Left lung (tissue), 10 donors: ENCODE results near the gene NTN4. TPM values are rescaled to one million over a fixed set of nuclear protein-coding genes. Genes with fewer than 3 reads are reported as not detected.

ENCODE experiments used
- ATAC-seq: fragments of 200-7000 bp; cut with Tn5 transposase; one replicate; pipeline ENCODE4 v1.9.1; 2020; ENCODE audit warnings: moderate library complexity
- DNase-seq, 4 donors: peaks; one replicate each; pipeline ENCODE4 v3.0.0-alpha.2; 2013 to 2020
- H3K27ac ChIP-seq, 2 donors: fragments of 200-600 bp; sonication (generic) in 1 of 2; one replicate each; pipeline versions ENCODE4 v1.5.0 to v1.8.0; 2020 to 2021
- H3K27me3 ChIP-seq, 2 donors: fragments of 200-600 bp; sonication (generic) in 1 of 2; one replicate each; pipeline versions ENCODE4 v1.5.0 to v1.8.0; 2020 to 2021
- H3K36me3 ChIP-seq, 2 donors: fragments of 200-600 bp; sonication (generic) in 1 of 2; one replicate each; pipeline versions ENCODE4 v1.5.0 to v1.8.0; 2020 to 2021
- H3K4me1 ChIP-seq, 2 donors: fragments of 200-600 bp; one replicate each; pipeline ENCODE4 v1.8.0; 2021
- H3K4me3 ChIP-seq, 2 donors: fragments of 200-600 bp; sonication (generic) in 1 of 2; one replicate each; pipeline versions ENCODE4 v1.5.0 to v1.8.0; 2020 to 2021; ENCODE audit warnings: mild to moderate bottlenecking in 1 of 2
- H3K9me3 ChIP-seq, 2 donors: fragments of 200-600 bp; sonication (generic) in 1 of 2; one replicate each; pipeline versions ENCODE4 v1.5.0 to v1.8.0; 2020 to 2021
- CTCF ChIP-seq, 2 donors: fragments of 200-600 bp; sonication (generic) in 1 of 2; IDR thresholded peaks; one replicate each; pipeline versions ENCODE4 v1.5.0 to v1.8.0; 2021; ENCODE audit warnings: antibody characterized with exemption in 2 of 2
- intact Hi-C, 2 donors: fragments of 100-400 bp; cut with DNase I; formaldehyde crosslinking; loops; one replicate each; pipeline versions ENCODE4 v1.11.2 to v1.14.2; 2022
- polyA plus RNA-seq, 6 donors: library from polyadenylated mRNA; unstranded; fragments of 120-200 nt; gene quantifications; one replicate each; pipeline ENCODE4 v1.2.1, GENCODE V29; 2013; ENCODE audit not compliant: insufficient read length in 6 of 6
- total RNA-seq, 2 donors: library from RNA; stranded (reverse); fragmentation: NEBNext Ultra II Directional; extraction: Animal tissue kit (Norgen Biotek cat#: 25700); gene quantifications; one replicate each; pipeline ENCODE4 v1.2.1, GENCODE V29; 2021
- donor health status: DM: no; HTN: yes; CAD: no.
- donor health status: DM: no; HTN: no; CAD: no.

Gene NTN4
- total and polyA plus RNA-seq, 8 donors, result 22.6 to 81.5 (median 34.1) TPM

GRCh38 chr12:95762123-95762785 lies 28.3 kb downstream of the NTN4 start:
- no peaks in the 10 kb centered on the region for H3K36me3 ChIP-seq
- H3K4me3 ChIP-seq, result no peak overlapping the region
- H3K27me3 ChIP-seq, result no peaks in the 10 kb centered on the region
- no peak for TF ChIP-seq CTCF (IDR thresholded peaks at IDR 0.05)
- peak overlapping the region in 1 of 2 donors; percentile 10 for H3K27ac ChIP-seq
- intact Hi-C loops, result no loop called here
- peaks cover 0 to 3% of the 10 kb centered on the region in 2 donors for H3K4me1 ChIP-seq
- H3K9me3 ChIP-seq, result no peaks in the 10 kb centered on the region
- ATAC-seq, result peak; percentile 85
- no peak for DNase-seq

- Histone ChIP-seq H3K9me3 (no peaks in the 10 kb centered on the region), H3K36me3 (no peaks in the 10 kb centered on the region), H3K27ac (no peak overlapping the region), H3K4me1 (peaks cover 3% of the 10 kb centered on the region in 2 donors), H3K27me3 (no peaks in the 10 kb centered on the region), H3K4me3 (no peak overlapping the region)
- no peak for TF ChIP-seq CTCF (IDR thresholded peaks at IDR 0.05)
- DNase-seq (no peak), ATAC-seq (no peak)
- intact Hi-C loops, result no loop called here
These were observed 30.2 kb downstream of the NTN4 start for GRCh38 chr12:95760371-95760770.

GRCh38 chr12:95759718-95760117 lies 30.8 kb downstream of the NTN4 start:
- Histone ChIP-seq H3K4me3 (no peak overlapping the region), H3K4me1 (peaks cover 3 to 5% of the 10 kb centered on the region in 2 donors), H3K36me3 (no peaks in the 10 kb centered on the region), H3K9me3 (no peaks in the 10 kb centered on the region), H3K27ac (no peak overlapping the region), H3K27me3 (no peaks in the 10 kb centered on the region)
- DNase-seq (no peak), ATAC-seq (no peak)
- intact Hi-C loops, result no loop called here
- no peak for TF ChIP-seq CTCF (IDR thresholded peaks at IDR 0.05)

- H3K27me3 ChIP-seq, result no peaks in the 10 kb centered on the region
- no peak for TF ChIP-seq CTCF (IDR thresholded peaks at IDR 0.05)
- no peaks in the 10 kb centered on the region for H3K36me3 ChIP-seq
- no peaks in the 10 kb centered on the region for H3K9me3 ChIP-seq
- no peak overlapping the region for H3K27ac ChIP-seq
- H3K4me3 ChIP-seq, result no peak overlapping the region
- intact Hi-C loops, result no loop called here
- peaks cover 3 to 5% of the 10 kb centered on the region in 2 donors for H3K4me1 ChIP-seq
- DNase-seq (no peak), ATAC-seq (no peak)
These were observed 31.5 kb downstream of the NTN4 start for GRCh38 chr12:95759039-95759438.

- H3K9me3 ChIP-seq, result no peaks in the 10 kb centered on the region
- ATAC-seq (no peak), DNase-seq (no peak)
- H3K4me3 ChIP-seq, result no peak overlapping the region
- no peaks in the 10 kb centered on the region for H3K27me3 ChIP-seq
- H3K36me3 ChIP-seq, result no peaks in the 10 kb centered on the region
- no peak overlapping the region for H3K27ac ChIP-seq
- H3K4me1 ChIP-seq, result peaks cover 0 to 5% of the 10 kb centered on the region in 2 donors
- intact Hi-C loops, result no loop called here
- TF ChIP-seq CTCF (IDR thresholded peaks at IDR 0.05), result no peak
These were observed 34.2 kb downstream of the NTN4 start for GRCh38 chr12:95756362-95756761.
